HepG2 (cell line): Measurements from ENCODE around the gene ADGRV1. TPM values are rescaled to one million over a fixed set of nuclear protein-coding genes. Genes with fewer than 3 reads are reported as not detected.
A peak's percentile ranks its signal among the peaks of the same experiment; 100 is the strongest.

Experiments
- EP300 ChIP-seq, 3 experiments: sonication (generic) in 1 of 3; formaldehyde crosslinking in 1 of 3; IDR thresholded peaks; 2 replicates each; pipeline versions ENCODE4 v1.5.1 to v1.6.1; 2011 to 2020; ENCODE audit warnings: low read depth in 2 of 3, low read length in 2 of 3, borderline replicate concordance in 1 of 3, improper control_type of control experiment in 1 of 3, mild to moderate bottlenecking in 1 of 3, missing genetic modification reagents in 1 of 3, moderate library complexity in 1 of 3
- FOXA3 ChIP-seq: IDR thresholded peaks from 2 replicates; pipeline ENCODE4 v1.6.1; 2016; ENCODE audit warnings: missing genetic modification reagents, missing compliant biosample characterization
- FOXK1 ChIP-seq: sonication (generic); formaldehyde crosslinking; IDR thresholded peaks from 2 replicates; pipeline ENCODE4 v1.4.0; 2020; ENCODE audit warnings: low read depth, missing genetic modification reagents, borderline replicate concordance
- FOXK2 ChIP-seq: fragments of 450-650 bp; IDR thresholded peaks from 2 replicates; pipeline ENCODE4 v1.6.1; 2016
- GATAD2A ChIP-seq: IDR thresholded peaks from 2 replicates; pipeline ENCODE4 v1.6.1; 2016
- HMG20A ChIP-seq: IDR thresholded peaks from 2 replicates; pipeline ENCODE4 v1.6.1; 2016; ENCODE audit warnings: borderline replicate concordance
- HMG20B ChIP-seq: conservative IDR thresholded peaks from 2 replicates; pipeline ENCODE4 v1.6.1; 2016; ENCODE audit warnings: missing genetic modification reagents, missing compliant biosample characterization
- HNF4A ChIP-seq: sonication (generic); formaldehyde crosslinking; IDR thresholded peaks from 2 replicates; pipeline ENCODE4 v1.4.0; 2020; ENCODE audit warnings: missing genetic modification reagents
- MED13 ChIP-seq: sonication (generic); formaldehyde crosslinking; IDR thresholded peaks from 2 replicates; pipeline ENCODE4 v1.5.0; 2020; ENCODE audit warnings: missing genetic modification reagents
- MIXL1 ChIP-seq: IDR thresholded peaks from 2 replicates; pipeline ENCODE4 v1.6.1; 2016
- RAD21 ChIP-seq: fragments of 450-650 bp; formaldehyde crosslinking; IDR thresholded peaks from 2 replicates; pipeline ENCODE4 v1.5.0; 2020; ENCODE audit warnings: mild to moderate bottlenecking
- RCOR2 ChIP-seq: IDR thresholded peaks from 2 replicates; pipeline ENCODE4 v1.6.1; 2016; ENCODE audit warnings: missing biosample characterization, missing genetic modification reagents
- SOX5 ChIP-seq: IDR thresholded peaks from 2 replicates; pipeline ENCODE4 v1.6.1; 2016; ENCODE audit warnings: borderline replicate concordance
- SOX6 ChIP-seq, 2 experiments: fragments of 450-650 bp in 1 of 2; sonication (generic) in 1 of 2; formaldehyde crosslinking in 1 of 2; IDR thresholded peaks; 2 replicates each; pipeline versions ENCODE4 v1.4.0 to v1.6.1; 2017 to 2020; ENCODE audit warnings: antibody characterized with exemption in 1 of 2, mild to moderate bottlenecking in 1 of 2, missing genetic modification reagents in 1 of 2
- TBX2 ChIP-seq: sonication (generic); formaldehyde crosslinking; IDR thresholded peaks from 2 replicates; pipeline ENCODE4 v1.5.0; 2020; ENCODE audit warnings: missing genetic modification reagents, mild to moderate bottlenecking, borderline replicate concordance
- ZNF124 ChIP-seq: sonication (generic); formaldehyde crosslinking; IDR thresholded peaks from 2 replicates; pipeline ENCODE4 v1.4.0; 2020; ENCODE audit warnings: missing genetic modification reagents
- ZNF205 ChIP-seq: IDR thresholded peaks from 2 replicates; pipeline ENCODE4 v1.6.1; 2018; ENCODE audit warnings: missing biosample characterization, missing genetic modification reagents
- ZSCAN25 ChIP-seq: sonication (generic); formaldehyde crosslinking; IDR thresholded peaks from 2 replicates; pipeline ENCODE4 v1.8.0; 2022; ENCODE audit warnings: mild to moderate bottlenecking, missing genetic modification reagents
- polyA plus RNA-seq, 8 experiments: library from polyadenylated mRNA; depleted of rRNA in 3 of 8; stranded (reverse) in 7 of 8; unstranded in 1 of 8; fragments of >200 nt; fragmentation: Illumina TruSeq in 4 of 8; extraction: Trizol in 4 of 8; gene quantifications; 2 replicates each; pipeline versions ENCODE4 v1.2.1 to v1.2.3, GENCODE V29; 2011 to 2016; ENCODE audit warnings: low read depth in 4 of 8, missing spikeins in 1 of 8, mixed read lengths in 1 of 8; ENCODE audit not compliant: insufficient read depth in 1 of 8
- total RNA-seq, 5 experiments: library from RNA; depleted of rRNA; stranded (reverse); fragments of >200 nt; fragmentation: Illumina TruSeq; extraction: Trizol; gene quantifications; 2 replicates each; pipeline ENCODE4 v1.2.3, GENCODE V29; 2016; ENCODE audit warnings: low read depth in 1 of 5
- TF ChIP-seq, protein P1 (sequence below), 2 experiments: fragments of 450-650 bp in 1 of 2; sonication (generic) in 1 of 2; formaldehyde crosslinking; IDR thresholded peaks; 2 replicates each; pipeline versions ENCODE4 v1.5.0 to v1.8.0; 2020 to 2022; ENCODE audit warnings: mild to moderate bottlenecking in 1 of 2, missing genetic modification reagents in 1 of 2
- TF ChIP-seq, protein P2 (sequence below): sonication (generic); formaldehyde crosslinking; IDR thresholded peaks from 2 replicates; pipeline ENCODE4 v1.4.0; 2020; ENCODE audit warnings: missing genetic modification reagents
- TF ChIP-seq, protein P3 (sequence below): IDR thresholded peaks from 2 replicates; pipeline ENCODE4 v1.4.0; 2020; ENCODE audit warnings: mild to moderate bottlenecking, missing genetic modification reagents
- TF ChIP-seq, protein P4 (sequence below): IDR thresholded peaks from 2 replicates; pipeline ENCODE4 v1.6.1; 2018; ENCODE audit warnings: missing genetic modification reagents

Gene ADGRV1
- total and polyA plus RNA-seq, 2 of the 13 experiments (the other 11 are each of a cell fraction or from before 2014, with no cell fraction given), result 1.7 to 3.9 TPM

DNA sequence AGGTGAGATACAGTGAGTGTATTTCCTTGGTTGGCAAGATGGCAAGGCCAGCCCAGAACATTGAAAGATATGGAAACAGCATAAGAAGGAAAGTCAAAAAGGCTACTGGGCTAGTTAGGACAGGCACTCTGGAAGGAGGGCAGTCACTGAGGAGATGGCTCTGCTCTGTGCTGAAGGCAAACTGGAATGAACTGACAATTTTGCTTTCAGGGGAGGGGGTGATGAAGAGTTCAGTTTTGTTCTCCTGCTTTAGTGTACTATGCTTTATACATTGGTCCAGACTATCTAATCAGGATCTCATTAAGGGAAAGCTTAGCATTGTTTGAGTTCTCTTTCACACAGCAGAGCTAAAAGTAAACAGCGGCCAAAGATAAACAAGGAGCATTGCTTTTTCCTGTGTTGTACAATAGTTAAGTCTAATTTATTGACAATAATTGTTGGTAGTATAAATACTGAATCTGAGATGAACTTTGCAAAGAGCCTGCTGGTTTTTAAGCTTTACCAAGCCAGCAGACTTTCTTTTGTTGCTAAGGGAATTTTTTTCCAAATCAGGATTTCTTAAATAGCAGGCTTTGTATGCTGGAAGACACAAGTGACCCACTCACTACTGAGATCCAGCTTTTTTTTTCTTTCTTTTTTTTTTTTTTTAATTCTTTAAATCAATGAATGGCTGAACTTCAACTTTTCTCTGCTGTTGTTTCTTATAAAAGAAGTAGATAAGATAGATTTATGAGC is 469.0 kb downstream of the ADGRV1 start (continued):
- TF ChIP-seq EP300 (IDR thresholded peaks at IDR 0.05; ENCODE audit: low read depth in 2 of 2, low read length in 2 of 2) (peak in 1 of 2 experiments; percentile 68; a peak in 2 of 4 replicates), EP300 (CRISPR knock-in tag; IDR thresholded peaks at IDR 0.05; ENCODE audit: borderline replicate concordance) (no peak), ZNF205 (CRISPR knock-in tag) (peak; percentile 58; the same call in 1 of the 2 replicates), FOXA3 (peak; percentile 81), SOX6 (IDR thresholded peaks at IDR 0.05) (no peak), SOX6 (CRISPR knock-in tag; IDR thresholded peaks at IDR 0.05) (peak; percentile 85), MIXL1 (CRISPR knock-in tag) (0 out of 2 replicates have a peak, but pooled peaks have one; percentile 28), TBX2 (CRISPR knock-in tag) (peak; percentile 40; the same call in 1 of the 2 replicates), HNF4A (peak; percentile 20; the same call in 1 of the 2 replicates), FOXK2 (peak; percentile 30; the same call in 1 of the 2 replicates), HMG20A (CRISPR knock-in tag) (peak; percentile 65; the same call in 1 of the 2 replicates), HMG20B (CRISPR knock-in tag) (peak; percentile 65; the same call in 1 of the 2 replicates), MED13 (CRISPR knock-in tag) (no peak), ZNF124 (CRISPR knock-in tag) (0 out of 2 replicates have a peak, but pooled peaks have one; percentile 36), FOXK1 (peak; percentile 27; the same call in 1 of the 2 replicates), RAD21 (CRISPR knock-in tag) (no peak), ZSCAN25 (no peak), RCOR2 (peak; percentile 38; the same call in 1 of the 2 replicates), GATAD2A (CRISPR knock-in tag) (0 out of 2 replicates have a peak, but pooled peaks have one; percentile 38), SOX5 (peak; percentile 76; the same call in 1 of the 2 replicates)
- TF ChIP-seq, protein P1, sequence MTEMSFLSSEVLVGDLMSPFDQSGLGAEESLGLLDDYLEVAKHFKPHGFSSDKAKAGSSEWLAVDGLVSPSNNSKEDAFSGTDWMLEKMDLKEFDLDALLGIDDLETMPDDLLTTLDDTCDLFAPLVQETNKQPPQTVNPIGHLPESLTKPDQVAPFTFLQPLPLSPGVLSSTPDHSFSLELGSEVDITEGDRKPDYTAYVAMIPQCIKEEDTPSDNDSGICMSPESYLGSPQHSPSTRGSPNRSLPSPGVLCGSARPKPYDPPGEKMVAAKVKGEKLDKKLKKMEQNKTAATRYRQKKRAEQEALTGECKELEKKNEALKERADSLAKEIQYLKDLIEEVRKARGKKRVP (CRISPR knock-in tag; IDR thresholded peaks at IDR 0.05), result 0 out of 4 replicates have a peak, but pooled peaks of 1 of the 2 experiments have one; percentile 35
- TF ChIP-seq, protein P2, sequence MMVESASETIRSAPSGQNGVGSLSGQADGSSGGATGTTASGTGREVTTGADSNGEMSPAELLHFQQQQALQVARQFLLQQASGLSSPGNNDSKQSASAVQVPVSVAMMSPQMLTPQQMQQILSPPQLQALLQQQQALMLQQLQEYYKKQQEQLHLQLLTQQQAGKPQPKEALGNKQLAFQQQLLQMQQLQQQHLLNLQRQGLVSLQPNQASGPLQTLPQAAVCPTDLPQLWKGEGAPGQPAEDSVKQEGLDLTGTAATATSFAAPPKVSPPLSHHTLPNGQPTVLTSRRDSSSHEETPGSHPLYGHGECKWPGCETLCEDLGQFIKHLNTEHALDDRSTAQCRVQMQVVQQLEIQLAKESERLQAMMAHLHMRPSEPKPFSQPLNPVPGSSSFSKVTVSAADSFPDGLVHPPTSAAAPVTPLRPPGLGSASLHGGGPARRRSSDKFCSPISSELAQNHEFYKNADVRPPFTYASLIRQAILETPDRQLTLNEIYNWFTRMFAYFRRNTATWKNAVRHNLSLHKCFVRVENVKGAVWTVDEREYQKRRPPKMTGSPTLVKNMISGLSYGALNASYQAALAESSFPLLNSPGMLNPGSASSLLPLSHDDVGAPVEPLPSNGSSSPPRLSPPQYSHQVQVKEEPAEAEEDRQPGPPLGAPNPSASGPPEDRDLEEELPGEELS (CRISPR knock-in tag), result peak; percentile 89
- TF ChIP-seq, protein P3, sequence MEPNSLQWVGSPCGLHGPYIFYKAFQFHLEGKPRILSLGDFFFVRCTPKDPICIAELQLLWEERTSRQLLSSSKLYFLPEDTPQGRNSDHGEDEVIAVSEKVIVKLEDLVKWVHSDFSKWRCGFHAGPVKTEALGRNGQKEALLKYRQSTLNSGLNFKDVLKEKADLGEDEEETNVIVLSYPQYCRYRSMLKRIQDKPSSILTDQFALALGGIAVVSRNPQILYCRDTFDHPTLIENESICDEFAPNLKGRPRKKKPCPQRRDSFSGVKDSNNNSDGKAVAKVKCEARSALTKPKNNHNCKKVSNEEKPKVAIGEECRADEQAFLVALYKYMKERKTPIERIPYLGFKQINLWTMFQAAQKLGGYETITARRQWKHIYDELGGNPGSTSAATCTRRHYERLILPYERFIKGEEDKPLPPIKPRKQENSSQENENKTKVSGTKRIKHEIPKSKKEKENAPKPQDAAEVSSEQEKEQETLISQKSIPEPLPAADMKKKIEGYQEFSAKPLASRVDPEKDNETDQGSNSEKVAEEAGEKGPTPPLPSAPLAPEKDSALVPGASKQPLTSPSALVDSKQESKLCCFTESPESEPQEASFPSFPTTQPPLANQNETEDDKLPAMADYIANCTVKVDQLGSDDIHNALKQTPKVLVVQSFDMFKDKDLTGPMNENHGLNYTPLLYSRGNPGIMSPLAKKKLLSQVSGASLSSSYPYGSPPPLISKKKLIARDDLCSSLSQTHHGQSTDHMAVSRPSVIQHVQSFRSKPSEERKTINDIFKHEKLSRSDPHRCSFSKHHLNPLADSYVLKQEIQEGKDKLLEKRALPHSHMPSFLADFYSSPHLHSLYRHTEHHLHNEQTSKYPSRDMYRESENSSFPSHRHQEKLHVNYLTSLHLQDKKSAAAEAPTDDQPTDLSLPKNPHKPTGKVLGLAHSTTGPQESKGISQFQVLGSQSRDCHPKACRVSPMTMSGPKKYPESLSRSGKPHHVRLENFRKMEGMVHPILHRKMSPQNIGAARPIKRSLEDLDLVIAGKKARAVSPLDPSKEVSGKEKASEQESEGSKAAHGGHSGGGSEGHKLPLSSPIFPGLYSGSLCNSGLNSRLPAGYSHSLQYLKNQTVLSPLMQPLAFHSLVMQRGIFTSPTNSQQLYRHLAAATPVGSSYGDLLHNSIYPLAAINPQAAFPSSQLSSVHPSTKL, result peak; percentile 42; the same call in 1 of the 2 replicates
- TF ChIP-seq, protein P4, sequence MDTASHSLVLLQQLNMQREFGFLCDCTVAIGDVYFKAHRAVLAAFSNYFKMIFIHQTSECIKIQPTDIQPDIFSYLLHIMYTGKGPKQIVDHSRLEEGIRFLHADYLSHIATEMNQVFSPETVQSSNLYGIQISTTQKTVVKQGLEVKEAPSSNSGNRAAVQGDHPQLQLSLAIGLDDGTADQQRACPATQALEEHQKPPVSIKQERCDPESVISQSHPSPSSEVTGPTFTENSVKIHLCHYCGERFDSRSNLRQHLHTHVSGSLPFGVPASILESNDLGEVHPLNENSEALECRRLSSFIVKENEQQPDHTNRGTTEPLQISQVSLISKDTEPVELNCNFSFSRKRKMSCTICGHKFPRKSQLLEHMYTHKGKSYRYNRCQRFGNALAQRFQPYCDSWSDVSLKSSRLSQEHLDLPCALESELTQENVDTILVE, result 0 out of 2 replicates have a peak, but pooled peaks have one; percentile 41
